SH-SY5Y (cell line): ENCODE data around the gene SNF8.

Experiments
- GATA2 ChIP-seq: IDR thresholded peaks from 2 replicates; pipeline ENCODE4 v1.6.1; 2011; ENCODE audit warnings: mild to moderate bottlenecking, low read depth, low read length
- GATA3 ChIP-seq: IDR thresholded peaks from 2 replicates; pipeline ENCODE4 v1.6.1; 2011; ENCODE audit warnings: low read depth, mild to moderate bottlenecking, low read length, moderate library complexity

GRCh38 chr17:48981927-48982539, 37.4 kb upstream of the SNF8 start:
- TF ChIP-seq GATA3 (no peak), GATA2 (no peak)
